Transverse colon (tissue), 4 donors: ENCODE results near the gene P3H4. TPM values are rescaled to one million over a fixed set of nuclear protein-coding genes. Genes with fewer than 3 reads are reported as not detected.

ENCODE experiments used
- DNase-seq: peaks from one replicate; pipeline ENCODE4 v3.0.0-alpha.2; 2019
- H3K27ac ChIP-seq, 4 donors: fragments of 200-600 bp; sonication (generic); 2 replicates each; pipeline ENCODE4 v1.5.1; 2016 to 2018; ENCODE audit warnings: inconsistent platforms in 4 of 4
- H3K27me3 ChIP-seq: fragments of 200-600 bp; sonication (generic); 2 replicates; pipeline ENCODE4 v1.5.1; 2017; ENCODE audit warnings: inconsistent platforms
- H3K36me3 ChIP-seq, 4 donors: fragments of 200-600 bp; sonication (generic); 2 replicates each; pipeline ENCODE4 v1.5.1; 2017 to 2019; ENCODE audit warnings: inconsistent platforms in 4 of 4
- H3K4me1 ChIP-seq, 4 donors: fragments of 200-600 bp; sonication (generic); 2 replicates each; pipeline ENCODE4 v1.5.1; 2017 to 2020; ENCODE audit warnings: inconsistent platforms in 4 of 4
- H3K4me3 ChIP-seq, 4 donors: fragments of 200-600 bp; sonication (generic); 1 replicate in 1 of 4; 2 replicates in 3 of 4; pipeline versions ENCODE4 v1.5.1 to v1.6.1; 2017 to 2019; ENCODE audit warnings: inconsistent platforms in 4 of 4
- H3K9me3 ChIP-seq, 2 donors: fragments of 200-600 bp; sonication (generic); 2 replicates each; pipeline ENCODE4 v1.5.1; 2017 to 2019; ENCODE audit warnings: inconsistent platforms in 2 of 2
- EP300 ChIP-seq: sonication (generic); formaldehyde crosslinking; IDR thresholded peaks from one replicate; pipeline ENCODE4 v1.6.1; 2017; ENCODE audit warnings: antibody characterized with exemption, low read depth
- POLR2A ChIP-seq: fragments of 450-650 bp; IDR thresholded peaks from one replicate; pipeline ENCODE4 v1.6.1; 2016; ENCODE audit warnings: antibody characterized with exemption, mild to moderate bottlenecking, moderate library complexity
- POLR2AphosphoS5 ChIP-seq, 3 donors: sonication (generic); formaldehyde crosslinking; IDR thresholded peaks; one replicate each; pipeline ENCODE4 v1.6.1; 2016; ENCODE audit warnings: antibody characterized with exemption in 3 of 3
- WGBS, 2 donors: methylation state at CpG; one replicate each; pipeline ENCODE4 v1.1.5; 2018; ENCODE audit warnings: low coverage in 1 of 2; 5-methylcytosine and 5-hydroxymethylcytosine counted together
- in situ Hi-C, 4 donors: fragments of 200-750 bp; cut with MboI; loops; one replicate each; pipeline versions ENCODE4 v1.15.0 to v1.15.1; 2017; ENCODE audit warnings: low sequenced_read_pairs in 3 of 4, low pct_ligation_motif_present in 1 of 4, low pct_unique_long_range_greater_than_20kb in 1 of 4
- intact Hi-C: fragments of 100-400 bp; cut with DNase I; formaldehyde crosslinking; loops from one replicate; pipeline ENCODE4 v1.15.1; 2023; ENCODE audit warnings: low total_unique reads
- total RNA-seq, 4 donors: library from RNA; depleted of rRNA; stranded (reverse); fragments of >200 nt; gene quantifications; one replicate each; pipeline ENCODE4 v1.1.0, GENCODE V29; 2016
- TF ChIP-seq, protein P1 (sequence below), 5 experiments: fragments of 200-600 bp in 3 of 5; fragments of 450-650 bp in 2 of 5; sonication (generic) in 3 of 5; IDR thresholded peaks; 1 replicate in 2 of 5; 2 replicates in 3 of 5; pipeline ENCODE4 v1.5.1; 2016 to 2017; ENCODE audit warnings: antibody characterized with exemption in 5 of 5, inconsistent platforms in 3 of 5, mild to moderate bottlenecking in 2 of 5, moderate library complexity in 1 of 5

P3H4 gene
- total RNA-seq, 4 donors from 2014 or later: 18.7 to 39.6 (median 22.5) TPM

DNA sequence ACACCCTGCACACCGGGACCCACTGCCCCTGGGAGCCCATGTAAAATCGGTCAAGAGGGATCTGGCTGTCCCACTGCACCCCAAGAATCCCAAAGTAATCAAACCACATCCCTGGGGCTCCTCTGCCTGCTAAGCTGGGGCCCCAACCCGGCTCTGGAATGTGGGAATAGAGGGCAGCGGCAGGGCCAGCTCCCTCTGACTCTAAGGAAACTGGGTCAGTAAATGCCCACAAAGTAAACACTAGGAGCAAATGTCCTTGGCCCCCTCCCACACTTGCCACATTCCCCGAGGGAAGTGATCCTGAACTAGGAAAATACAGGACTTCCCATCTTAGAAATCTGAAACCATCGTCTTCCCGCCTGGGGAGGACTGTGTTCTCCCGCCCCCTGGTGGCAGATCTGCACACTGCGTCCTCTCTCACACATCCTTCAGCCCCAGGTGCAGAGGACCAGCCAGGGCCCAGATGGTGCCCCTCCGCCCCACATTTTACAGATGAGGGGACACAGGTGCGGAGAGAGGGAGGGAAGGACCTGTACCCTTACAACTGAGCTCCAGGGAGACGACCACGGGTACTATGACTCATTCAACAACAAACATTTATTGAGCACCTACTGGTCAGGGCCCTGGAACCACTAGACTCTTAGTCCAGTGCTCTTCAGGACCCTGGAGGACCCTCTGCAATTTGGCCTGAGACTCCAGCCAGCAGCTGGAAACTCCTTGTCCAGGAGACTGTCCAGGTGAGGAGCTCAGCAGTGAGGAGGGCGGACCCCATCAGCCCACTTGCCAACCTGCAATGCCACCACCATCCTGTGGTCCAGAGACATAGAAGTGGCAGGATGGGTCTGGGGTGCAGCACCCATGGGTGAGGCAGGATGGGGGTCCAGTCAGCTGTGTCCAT, 10.1 kb downstream of the P3H4 start:
- DNase-seq: peak; percentile 89
- no peaks in the 10 kb centered on the region for H3K36me3 ChIP-seq
- in situ Hi-C loops (loop anchor here (5.0 to 10.0 kb wide), 2 partner anchors 64 to 67 kb away; partner anchors contain the start of gene HAP1 (in 2 of the 4)), intact Hi-C loops (loop anchor here (2.0 kb wide), 1 partner anchor 65 kb away; no protein-coding TSS in a partner anchor)
- no peaks in the 10 kb centered on the region for H3K9me3 ChIP-seq
- peak overlapping the region; percentile 76 to 82 (median 80) for H3K27ac ChIP-seq
- no peak overlapping the region for H3K4me3 ChIP-seq
- H3K27me3 ChIP-seq: no peaks in the 10 kb centered on the region
- TF ChIP-seq POLR2A: no peak
- peak in 1 of 3 donors; percentile 33 for TF ChIP-seq POLR2AphosphoS5 (IDR thresholded peaks at IDR 0.05)
- TF ChIP-seq, protein P1, sequence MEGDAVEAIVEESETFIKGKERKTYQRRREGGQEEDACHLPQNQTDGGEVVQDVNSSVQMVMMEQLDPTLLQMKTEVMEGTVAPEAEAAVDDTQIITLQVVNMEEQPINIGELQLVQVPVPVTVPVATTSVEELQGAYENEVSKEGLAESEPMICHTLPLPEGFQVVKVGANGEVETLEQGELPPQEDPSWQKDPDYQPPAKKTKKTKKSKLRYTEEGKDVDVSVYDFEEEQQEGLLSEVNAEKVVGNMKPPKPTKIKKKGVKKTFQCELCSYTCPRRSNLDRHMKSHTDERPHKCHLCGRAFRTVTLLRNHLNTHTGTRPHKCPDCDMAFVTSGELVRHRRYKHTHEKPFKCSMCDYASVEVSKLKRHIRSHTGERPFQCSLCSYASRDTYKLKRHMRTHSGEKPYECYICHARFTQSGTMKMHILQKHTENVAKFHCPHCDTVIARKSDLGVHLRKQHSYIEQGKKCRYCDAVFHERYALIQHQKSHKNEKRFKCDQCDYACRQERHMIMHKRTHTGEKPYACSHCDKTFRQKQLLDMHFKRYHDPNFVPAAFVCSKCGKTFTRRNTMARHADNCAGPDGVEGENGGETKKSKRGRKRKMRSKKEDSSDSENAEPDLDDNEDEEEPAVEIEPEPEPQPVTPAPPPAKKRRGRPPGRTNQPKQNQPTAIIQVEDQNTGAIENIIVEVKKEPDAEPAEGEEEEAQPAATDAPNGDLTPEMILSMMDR (IDR thresholded peaks at IDR 0.05): peak; percentile 96 to 99 (median 97)
- TF ChIP-seq EP300: no peak
- WGBS, 2 donors: 10% methylated on average over 14 of the region's 14 CpGs; no CpG with 5 or more reads in 1 of the 2 donors
- H3K4me1 ChIP-seq: peaks cover 11 to 19% (median 16%) of the 10 kb centered on the region in 4 donors

DNA sequence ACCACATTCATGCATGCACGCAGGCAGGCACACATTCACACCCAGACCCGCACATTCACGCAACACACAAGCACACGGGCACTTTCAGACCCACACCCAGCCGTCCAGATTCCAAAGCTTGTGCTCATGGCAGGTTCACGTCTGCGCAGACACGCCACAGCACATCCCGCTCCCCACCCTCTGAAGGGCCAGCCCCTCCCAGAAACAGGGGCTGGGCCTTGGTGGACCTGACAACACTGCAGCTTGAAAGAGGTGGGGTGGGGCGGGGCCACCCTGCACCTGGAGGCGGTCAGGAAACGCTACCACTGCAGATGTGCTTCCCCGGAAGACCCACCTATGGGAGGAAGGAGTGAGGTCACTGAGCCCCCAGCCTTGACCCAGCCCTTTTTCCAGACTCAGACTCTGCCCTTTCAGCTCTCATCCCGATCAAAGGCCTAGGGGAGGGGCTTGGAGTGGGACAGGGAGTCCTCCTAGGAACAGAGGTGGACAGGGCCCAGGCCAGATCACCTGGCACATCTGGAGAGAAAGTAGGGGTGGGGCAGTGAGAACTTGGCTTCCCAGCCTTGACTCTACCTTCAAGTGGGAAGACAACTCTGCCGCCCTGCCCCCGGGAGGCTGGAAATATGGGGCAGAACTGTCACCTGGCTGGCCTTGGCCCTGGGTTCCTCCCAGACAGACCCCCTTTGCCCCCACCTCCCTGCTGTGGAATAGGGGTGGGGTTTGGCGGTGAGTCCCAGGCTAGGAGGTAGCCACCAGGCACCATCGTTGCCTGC, 11.0 kb downstream of the P3H4 start:
- WGBS, 2 donors: 31% methylated on average over 18 of the region's 18 CpGs; no CpG with 5 or more reads in 1 of the 2 donors
- Histone ChIP-seq H3K4me3 (no peak overlapping the region), H3K9me3 (no peaks in the 10 kb centered on the region), H3K36me3 (no peaks in the 10 kb centered on the region), H3K27me3 (no peaks in the 10 kb centered on the region), H3K4me1 (peaks cover 11 to 17% (median 16%) of the 10 kb centered on the region in 4 donors), H3K27ac (peak overlapping the region; percentile 76 to 82 (median 80))
- intact Hi-C loops (no loop called here), in situ Hi-C loops (loop anchor here (5.0 to 10.0 kb wide), 2 partner anchors 63 to 66 kb away; partner anchors contain the start of gene HAP1 (in 2 of the 4))
- TF ChIP-seq, protein P1 (IDR thresholded peaks at IDR 0.05): no peak
- TF ChIP-seq POLR2A: peak; percentile 23
- peak; percentile 29 to 65 (median 50) for TF ChIP-seq POLR2AphosphoS5 (IDR thresholded peaks at IDR 0.05)
- TF ChIP-seq EP300: peak; percentile 36
- peak; percentile 92 for DNase-seq

DNA sequence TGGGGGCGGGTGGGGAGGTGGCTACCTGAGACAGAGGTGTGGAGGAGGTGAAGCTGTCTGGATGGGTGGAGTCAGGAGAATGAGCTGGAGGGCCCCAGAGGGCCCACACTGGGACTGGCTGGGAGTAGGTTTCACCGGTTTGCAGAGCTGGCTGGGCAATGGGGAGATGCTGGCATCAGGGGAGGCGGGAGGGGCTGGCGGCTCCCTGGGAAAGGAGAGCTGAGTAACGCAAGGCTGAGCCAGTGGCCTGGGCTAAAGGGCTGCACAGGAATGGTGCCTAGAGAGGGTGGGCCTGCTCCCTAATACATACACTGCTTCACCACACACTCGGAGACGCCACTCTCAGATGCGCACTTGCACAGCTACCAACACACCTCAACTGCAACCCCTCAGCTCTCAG, 12.4 kb downstream of the P3H4 start:
- no peak overlapping the region for H3K27ac ChIP-seq
- H3K9me3 ChIP-seq: no peaks in the 10 kb centered on the region
- in situ Hi-C loops (no loop called here), intact Hi-C loops (no loop called here)
- H3K4me3 ChIP-seq: no peak overlapping the region
- TF ChIP-seq EP300: no peak
- TF ChIP-seq, protein P1 (IDR thresholded peaks at IDR 0.05): no peak
- TF ChIP-seq POLR2AphosphoS5 (IDR thresholded peaks at IDR 0.05): no peak
- no peak for TF ChIP-seq POLR2A
- no peaks in the 10 kb centered on the region for H3K36me3 ChIP-seq
- no peak for DNase-seq
- peaks cover 11 to 22% (median 17%) of the 10 kb centered on the region in 4 donors for H3K4me1 ChIP-seq
- H3K27me3 ChIP-seq: no peaks in the 10 kb centered on the region
- 88 to 100% methylated on average over 3 to 8 of the region's 8 CpGs for WGBS, 2 donors

DNA sequence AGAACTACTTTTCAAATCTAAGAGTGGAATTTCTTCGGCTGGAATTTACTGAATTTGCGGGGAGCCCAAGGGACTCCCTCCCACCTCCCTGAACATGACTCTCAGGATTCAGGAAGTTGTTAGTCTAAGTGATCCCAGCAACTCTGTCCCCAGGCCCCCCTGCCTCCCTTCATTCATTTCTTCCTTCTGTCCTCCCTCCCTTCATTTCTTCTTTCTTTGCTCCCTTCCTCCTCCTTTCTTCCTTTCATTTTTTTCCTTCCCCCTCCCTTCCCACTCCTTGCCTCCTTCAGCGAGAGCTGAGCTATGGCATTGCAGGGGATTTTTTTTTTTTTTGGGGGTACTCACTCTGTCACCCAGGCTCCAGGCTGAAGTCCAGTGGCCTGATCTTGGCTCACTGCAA, 14.4 kb downstream of the P3H4 start:
- intact Hi-C loops (no loop called here), in situ Hi-C loops (no loop called here)
- no peak for TF ChIP-seq EP300
- TF ChIP-seq POLR2A: peak; percentile 33
- Histone ChIP-seq H3K27ac (no peak overlapping the region), H3K9me3 (no peaks in the 10 kb centered on the region), H3K4me3 (no peak overlapping the region), H3K4me1 (peaks cover 25 to 42% (median 36%) of the 10 kb centered on the region in 4 donors), H3K36me3 (no peaks in the 10 kb centered on the region), H3K27me3 (no peaks in the 10 kb centered on the region)
- no peak for DNase-seq
- 90 to 97% methylated on average over 3 of the region's 3 CpGs for WGBS, 2 donors
